ENCODE measurements around the gene ZNF385D.
"Not testable (repeated sequence)": the region's sequence is repeated elsewhere in the genome, so short reads cannot be mapped to it uniquely, and the experiment has no call there.

Gene ZNF385D

DNA sequence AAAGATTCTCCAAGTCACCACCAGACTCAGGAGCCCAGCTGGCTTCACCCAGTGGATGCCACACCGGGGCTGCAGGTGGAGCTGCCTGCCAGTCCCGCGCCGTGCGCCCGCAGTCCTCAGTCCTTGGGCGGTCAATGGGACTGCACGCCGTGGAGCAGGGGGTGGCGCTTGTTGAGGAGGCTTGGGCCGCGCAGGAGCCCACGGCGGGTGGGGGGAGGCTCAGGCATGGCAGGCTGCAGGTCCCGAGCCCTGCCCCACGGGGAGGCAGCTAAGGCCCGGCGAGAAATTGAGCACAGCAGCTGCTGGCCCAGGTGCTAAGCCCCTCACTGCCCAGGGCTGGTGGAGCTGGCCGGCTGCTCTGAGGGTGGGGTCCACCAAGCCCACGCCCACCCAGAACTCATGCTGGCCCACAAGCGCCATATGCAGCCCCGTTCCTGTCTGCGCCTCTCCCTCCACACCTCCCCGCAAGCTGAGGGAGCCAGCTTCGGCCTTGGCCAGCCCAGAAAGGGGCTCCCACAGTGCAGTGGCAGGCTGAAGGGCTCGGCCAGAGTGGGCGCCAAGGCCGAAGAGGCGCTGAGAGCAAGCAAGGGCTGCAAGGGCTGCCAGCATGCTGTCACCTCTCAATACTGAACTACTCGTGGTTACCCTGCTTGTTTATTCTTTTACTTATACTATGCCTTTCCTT, 363.7 kb downstream of the ZNF385D start:
- DNase-seq (ENCODE audit: low read depth in 2 of 2) = not testable (repeated sequence)

DNA sequence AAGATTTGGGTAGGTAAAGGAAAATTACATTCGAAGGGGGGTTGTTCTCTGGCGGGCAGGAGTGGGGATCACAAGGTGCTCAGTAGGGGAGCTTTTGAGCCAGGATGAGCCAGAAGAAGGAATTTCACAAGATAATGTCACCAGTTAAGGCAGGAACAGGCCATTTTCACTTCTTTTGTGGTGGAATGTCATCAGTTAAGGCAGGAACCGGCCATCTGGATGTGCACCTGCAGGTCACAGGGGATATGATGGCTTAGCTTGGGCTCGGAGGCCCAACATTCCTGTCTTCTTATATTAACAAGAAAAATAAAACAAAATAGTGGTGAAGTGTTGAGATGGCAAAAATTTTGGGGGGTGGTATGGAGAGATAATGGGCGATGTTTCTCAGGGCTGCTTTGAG, 373.0 kb downstream of the ZNF385D start:
- DNase-seq (ENCODE audit: low read depth in 2 of 2) = not testable (repeated sequence)

DNA sequence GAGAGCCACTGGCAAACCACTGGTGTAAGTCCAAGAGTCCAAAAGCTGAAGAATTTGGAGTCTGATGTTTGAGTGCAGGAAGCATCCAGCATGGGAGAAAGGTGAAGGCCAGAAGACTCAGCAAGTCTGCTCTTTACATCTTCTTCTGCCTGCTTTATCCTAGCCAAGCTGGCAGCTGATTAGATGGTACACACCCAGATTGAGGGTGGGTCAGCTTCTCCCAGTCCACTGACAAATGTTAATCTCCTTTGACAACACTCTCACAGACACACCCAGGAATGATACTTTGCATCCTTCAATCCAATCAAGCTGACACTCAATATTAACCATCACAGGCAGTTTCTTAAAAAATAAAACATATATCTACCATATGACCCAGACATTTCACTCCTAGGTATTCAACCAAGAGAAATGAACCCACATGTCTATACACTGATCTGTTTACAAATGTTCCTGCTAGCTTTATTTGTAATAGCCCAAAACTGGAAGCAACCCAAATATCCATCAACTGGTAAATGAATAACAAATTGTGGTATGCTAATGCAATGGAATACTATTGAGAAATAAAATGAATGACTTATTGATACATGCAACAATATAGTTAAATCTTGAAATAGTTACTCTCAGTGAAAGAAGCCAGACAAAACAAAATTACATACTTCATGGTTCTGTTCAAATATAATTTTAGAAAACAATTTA, 373.8 kb downstream of the ZNF385D start:
- no peak for DNase-seq (ENCODE audit: low read depth in 2 of 2)

DNA sequence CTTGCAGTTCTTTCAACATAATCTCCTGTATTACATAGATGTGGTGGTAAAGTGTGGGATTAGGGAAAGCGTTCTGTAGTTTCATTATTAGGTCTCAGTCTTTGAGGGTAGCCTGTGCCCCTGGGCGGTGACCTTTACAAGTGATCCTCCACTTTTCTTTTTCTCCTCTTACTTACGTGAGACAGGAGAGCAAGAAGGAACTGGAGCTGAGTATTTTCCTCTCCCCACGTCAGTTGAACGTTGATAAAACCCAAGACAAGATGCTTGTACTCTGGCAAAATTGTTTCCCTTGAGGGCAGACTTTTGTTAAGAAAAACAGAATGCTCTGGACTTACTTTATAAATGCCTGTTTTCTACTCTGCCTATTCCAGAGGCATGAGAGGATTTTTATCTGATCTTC, 378.7 kb downstream of the ZNF385D start:
- DNase-seq (ENCODE audit: low read depth in 2 of 2) = no peak

All from stimulated activated CD4-positive, alpha-beta T cell treated with anti-CD3 and anti-CD28 coated beads, Interleukin-15, amount 100 ng/mL, for 48 hours (primary cell).